GM23338 (cell line): ENCODE measurements around the gene DUSP9. TPM values are rescaled to one million over a fixed set of nuclear protein-coding genes. Genes with fewer than 3 reads are reported as not detected.

Experiments
- ATAC-seq: fragments of 200-7000 bp; cut with Tn5 transposase; 3 replicates; pipeline ENCODE4 v1.9.1; 2020
- DNase-seq: peaks from one replicate; pipeline ENCODE4 v3.0.0-alpha.2; 2015; ENCODE audit warnings: low spot score
- H2AFZ ChIP-seq: fragments of 200-600 bp; sonication (generic); 2 replicates; pipeline ENCODE4 v1.8.0; 2016; ENCODE audit warnings: antibody characterized with exemption, mild to moderate bottlenecking, moderate library complexity
- H3F3A ChIP-seq: fragments of 200-600 bp; sonication (generic); replicated peaks from 2 replicates; pipeline ENCODE4 v1.8.0; 2017; ENCODE audit warnings: antibody characterized with exemption, mixed run types, low read depth
- H3K27ac ChIP-seq: fragments of 200-600 bp; sonication (generic); 2 replicates; pipeline ENCODE4 v1.6.1; 2016; ENCODE audit warnings: low read depth
- H3K27me3 ChIP-seq: fragments of 200-600 bp; sonication (generic); 2 replicates; pipeline ENCODE4 v1.8.0; 2016; ENCODE audit warnings: mild to moderate bottlenecking, mixed run types, moderate library complexity; ENCODE audit not compliant: insufficient read depth
- H3K36me3 ChIP-seq: fragments of 200-600 bp; sonication (generic); 2 replicates; pipeline ENCODE4 v1.8.0; 2016; ENCODE audit warnings: mild to moderate bottlenecking; ENCODE audit not compliant: insufficient read depth
- H3K4me1 ChIP-seq: fragments of 200-600 bp; sonication (generic); 2 replicates; pipeline ENCODE4 v1.8.0; 2016; ENCODE audit warnings: mild to moderate bottlenecking, moderate library complexity; ENCODE audit not compliant: insufficient read depth
- H3K4me2 ChIP-seq: fragments of 200-600 bp; sonication (generic); 2 replicates; pipeline ENCODE4 v1.7.1; 2017; ENCODE audit warnings: mixed run types
- H3K4me3 ChIP-seq: fragments of 200-600 bp; sonication (generic); 2 replicates; pipeline ENCODE4 v1.6.1; 2016; ENCODE audit warnings: mixed run types
- H3K79me2 ChIP-seq: fragments of 200-600 bp; sonication (generic); replicated peaks from 2 replicates; pipeline ENCODE4 v1.8.0; 2017; ENCODE audit warnings: mild to moderate bottlenecking; ENCODE audit not compliant: insufficient read depth
- H3K9me2 ChIP-seq: fragments of 200-600 bp; sonication (generic); 2 replicates; pipeline ENCODE4 v1.8.0; 2017; ENCODE audit not compliant: insufficient read depth
- H4K20me1 ChIP-seq: fragments of 200-600 bp; sonication (generic); replicated peaks from 2 replicates; pipeline ENCODE4 v1.8.0; 2017; ENCODE audit warnings: mild to moderate bottlenecking; ENCODE audit not compliant: insufficient read depth
- H3K27ac Mint-ChIP-seq: 2 replicates; pipeline ENCODE4 v1.8.0; 2020; ENCODE audit warnings: inconsistent platforms, mild to moderate bottlenecking, moderate library complexity, mixed read lengths
- H3K27me3 Mint-ChIP-seq: 3 replicates; pipeline ENCODE4 v1.8.0; 2022; ENCODE audit warnings: low read depth, mild to moderate bottlenecking, moderate library complexity, mixed read lengths, inconsistent platforms; ENCODE audit not compliant: insufficient read depth, poor library complexity
- H3K36me3 Mint-ChIP-seq: 3 replicates; pipeline ENCODE4 v1.8.0; 2021; ENCODE audit warnings: low read depth, mild to moderate bottlenecking, inconsistent platforms, moderate library complexity, mixed read lengths
- H3K4me1 Mint-ChIP-seq: 3 replicates; pipeline ENCODE4 v1.8.0; 2020; ENCODE audit warnings: mild to moderate bottlenecking, inconsistent platforms, mixed read lengths
- H3K4me3 Mint-ChIP-seq: 3 replicates; pipeline ENCODE4 v1.8.0; 2021; ENCODE audit warnings: moderate library complexity, mild to moderate bottlenecking, inconsistent platforms, mixed read lengths
- H3K9me3 Mint-ChIP-seq: 3 replicates; pipeline ENCODE4 v1.8.0; 2020; ENCODE audit warnings: moderate library complexity, mild to moderate bottlenecking, inconsistent platforms, mixed read lengths
- CREB1 ChIP-seq: fragments of 250-450 bp; sonication (Bioruptor Pico); IDR thresholded peaks from 2 replicates; pipeline ENCODE4 v1.5.0; 2020; ENCODE audit warnings: low read depth, mild to moderate bottlenecking, moderate library complexity
- EZH2 ChIP-seq: fragments of 200-600 bp; sonication (generic); IDR thresholded peaks from one replicate; pipeline ENCODE4 v1.8.0; 2017; ENCODE audit warnings: antibody characterized with exemption, mild to moderate bottlenecking, low read depth; ENCODE audit not compliant: unreplicated experiment
- EZH2phosphoT487 ChIP-seq: fragments of 200-600 bp; sonication (generic); IDR thresholded peaks from one replicate; pipeline ENCODE4 v1.8.1; 2018; ENCODE audit warnings: antibody characterized with exemption; ENCODE audit not compliant: unreplicated experiment
- JUNB ChIP-seq: IDR thresholded peaks from one replicate; pipeline ENCODE4 v1.6.1; 2016; ENCODE audit warnings: antibody characterized with exemption; ENCODE audit not compliant: unreplicated experiment
- NANOG ChIP-seq: IDR thresholded peaks from 2 replicates; pipeline ENCODE4 v1.6.1; 2016; ENCODE audit warnings: antibody characterized with exemption, borderline replicate concordance
- POLR2AphosphoS5 ChIP-seq: IDR thresholded peaks from 2 replicates; pipeline ENCODE4 v1.6.1; 2016; ENCODE audit warnings: antibody characterized with exemption, low read depth
- STAT1 ChIP-seq: IDR thresholded peaks from one replicate; pipeline ENCODE4 v1.6.1; 2016; ENCODE audit warnings: antibody characterized with exemption; ENCODE audit not compliant: unreplicated experiment
- ZNF114 ChIP-seq: fragments of 250-450 bp; sonication (Bioruptor Pico); IDR thresholded peaks from 2 replicates; pipeline ENCODE4 v1.5.0; 2020; ENCODE audit warnings: mild to moderate bottlenecking, moderate library complexity
- ZNF331 ChIP-seq: fragments of 250-450 bp; sonication (Bioruptor Pico); IDR thresholded peaks from 2 replicates; pipeline ENCODE4 v1.5.0; 2020; ENCODE audit warnings: low read depth, mild to moderate bottlenecking, moderate library complexity
- polyA plus RNA-seq: library from polyadenylated mRNA; unstranded; fragments of >200 nt; fragmentation: Nextera tagmentation; extraction: Ambion mirVana; gene quantifications from 2 replicates; pipeline ENCODE4 v1.2.1, GENCODE V29; 2016
- total RNA-seq: library from RNA; depleted of rRNA; stranded (reverse); fragments of >200 nt; shearing (Covaris generic); gene quantifications from 2 replicates; pipeline ENCODE4 v1.2.3, GENCODE V29; 2014
- TF ChIP-seq, protein P1 (sequence below): fragments of 250-450 bp; sonication (Bioruptor Pico); IDR thresholded peaks from 2 replicates; pipeline ENCODE4 v1.5.0; 2020; ENCODE audit warnings: mild to moderate bottlenecking, moderate library complexity
- TF ChIP-seq, protein P2 (sequence below): IDR thresholded peaks from 2 replicates; pipeline ENCODE4 v1.6.1; 2016; ENCODE audit warnings: antibody characterized with exemption
- TF ChIP-seq, protein P3 (sequence below): IDR thresholded peaks from one replicate; pipeline ENCODE4 v1.6.1; 2018; ENCODE audit warnings: antibody characterized with exemption; ENCODE audit not compliant: unreplicated experiment
- TF ChIP-seq, protein P4 (sequence below), 2 experiments: fragments of 200-600 bp in 1 of 2; sonication (generic) in 1 of 2; conservative IDR thresholded peaks; 2 replicates each; pipeline versions ENCODE4 v1.5.1 to v1.6.1; 2016 to 2017; ENCODE audit warnings: antibody characterized with exemption in 2 of 2, low read depth in 2 of 2, mild to moderate bottlenecking in 2 of 2, moderate library complexity in 1 of 2

The DUSP9 gene
- total and polyA plus RNA-seq, 2 experiments from 2014 or later = 0.71 to 3.9 TPM

DNA sequence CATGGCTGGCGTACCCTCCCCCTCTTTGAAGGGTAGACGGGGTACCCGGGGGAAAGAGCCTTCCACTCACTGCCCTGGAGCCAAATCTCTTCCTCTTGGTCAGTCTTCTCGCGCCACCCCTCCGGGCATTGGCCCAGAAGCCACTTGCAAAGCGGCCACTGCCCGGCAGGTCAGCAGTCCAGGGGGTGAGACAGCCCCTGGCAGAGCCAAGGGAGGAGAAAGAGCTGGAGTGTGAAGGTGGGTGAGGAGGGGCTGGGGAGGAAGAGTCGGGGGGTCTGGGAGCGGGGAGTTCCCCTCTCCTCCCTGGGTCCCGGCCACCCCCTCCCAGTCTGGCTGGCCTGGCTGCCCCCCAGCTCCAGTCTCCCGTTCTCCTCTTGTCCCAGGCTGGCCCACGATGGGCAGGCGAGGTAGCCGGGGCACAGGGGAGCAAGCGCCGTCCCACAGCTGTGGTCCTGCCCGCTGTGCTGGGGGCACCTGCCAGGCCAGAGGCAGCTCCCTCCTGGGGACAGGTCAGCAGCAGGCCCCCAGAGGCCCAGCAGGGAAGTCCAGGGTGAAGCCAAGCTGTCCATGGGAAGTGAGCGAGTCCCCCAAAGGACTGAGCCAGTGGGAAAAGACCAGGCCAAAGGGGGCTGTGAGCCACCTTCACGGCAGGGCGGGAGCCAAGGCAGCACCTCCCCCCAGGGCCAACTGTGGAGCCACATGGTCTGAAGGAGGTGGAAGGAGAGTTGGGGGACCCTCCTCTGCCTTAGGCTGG, 21.6 kb upstream of the DUSP9 start:
- no peak for ATAC-seq
- DNase-seq = no peak
- no peaks in the 10 kb centered on the region for H3K9me3 Mint-ChIP-seq
- Histone ChIP-seq H3K9me2 (no peaks in the 10 kb centered on the region), H2AFZ (no peak overlapping the region), H3K79me2 (no peaks in the 10 kb centered on the region), H3F3A (no peaks in the 10 kb centered on the region), H3K4me2 (no peak overlapping the region), H4K20me1 (no peaks in the 10 kb centered on the region), H3K4me1 (no peaks in the 10 kb centered on the region), H3K36me3 (no peaks in the 10 kb centered on the region), H3K27me3 (no peaks in the 10 kb centered on the region), H3K4me3 (no peak overlapping the region), H3K27ac (no peak overlapping the region)
- no peak overlapping the region for H3K4me3 Mint-ChIP-seq
- peaks cover 2% of the 10 kb centered on the region; the same call in 1 of the 3 replicates for H3K4me1 Mint-ChIP-seq
- peaks cover 3% of the 10 kb centered on the region for H3K27me3 Mint-ChIP-seq
- no peaks in the 10 kb centered on the region for H3K36me3 Mint-ChIP-seq
- no peak overlapping the region for H3K27ac Mint-ChIP-seq
- TF ChIP-seq EZH2phosphoT487 (no peak), STAT1 (no peak), JUNB (no peak), POLR2AphosphoS5 (no peak), ZNF331 (no peak), CREB1 (CRISPR knock-in tag) (no peak), NANOG (no peak), ZNF114 (no peak), EZH2 (no peak)
- TF ChIP-seq, protein P1, sequence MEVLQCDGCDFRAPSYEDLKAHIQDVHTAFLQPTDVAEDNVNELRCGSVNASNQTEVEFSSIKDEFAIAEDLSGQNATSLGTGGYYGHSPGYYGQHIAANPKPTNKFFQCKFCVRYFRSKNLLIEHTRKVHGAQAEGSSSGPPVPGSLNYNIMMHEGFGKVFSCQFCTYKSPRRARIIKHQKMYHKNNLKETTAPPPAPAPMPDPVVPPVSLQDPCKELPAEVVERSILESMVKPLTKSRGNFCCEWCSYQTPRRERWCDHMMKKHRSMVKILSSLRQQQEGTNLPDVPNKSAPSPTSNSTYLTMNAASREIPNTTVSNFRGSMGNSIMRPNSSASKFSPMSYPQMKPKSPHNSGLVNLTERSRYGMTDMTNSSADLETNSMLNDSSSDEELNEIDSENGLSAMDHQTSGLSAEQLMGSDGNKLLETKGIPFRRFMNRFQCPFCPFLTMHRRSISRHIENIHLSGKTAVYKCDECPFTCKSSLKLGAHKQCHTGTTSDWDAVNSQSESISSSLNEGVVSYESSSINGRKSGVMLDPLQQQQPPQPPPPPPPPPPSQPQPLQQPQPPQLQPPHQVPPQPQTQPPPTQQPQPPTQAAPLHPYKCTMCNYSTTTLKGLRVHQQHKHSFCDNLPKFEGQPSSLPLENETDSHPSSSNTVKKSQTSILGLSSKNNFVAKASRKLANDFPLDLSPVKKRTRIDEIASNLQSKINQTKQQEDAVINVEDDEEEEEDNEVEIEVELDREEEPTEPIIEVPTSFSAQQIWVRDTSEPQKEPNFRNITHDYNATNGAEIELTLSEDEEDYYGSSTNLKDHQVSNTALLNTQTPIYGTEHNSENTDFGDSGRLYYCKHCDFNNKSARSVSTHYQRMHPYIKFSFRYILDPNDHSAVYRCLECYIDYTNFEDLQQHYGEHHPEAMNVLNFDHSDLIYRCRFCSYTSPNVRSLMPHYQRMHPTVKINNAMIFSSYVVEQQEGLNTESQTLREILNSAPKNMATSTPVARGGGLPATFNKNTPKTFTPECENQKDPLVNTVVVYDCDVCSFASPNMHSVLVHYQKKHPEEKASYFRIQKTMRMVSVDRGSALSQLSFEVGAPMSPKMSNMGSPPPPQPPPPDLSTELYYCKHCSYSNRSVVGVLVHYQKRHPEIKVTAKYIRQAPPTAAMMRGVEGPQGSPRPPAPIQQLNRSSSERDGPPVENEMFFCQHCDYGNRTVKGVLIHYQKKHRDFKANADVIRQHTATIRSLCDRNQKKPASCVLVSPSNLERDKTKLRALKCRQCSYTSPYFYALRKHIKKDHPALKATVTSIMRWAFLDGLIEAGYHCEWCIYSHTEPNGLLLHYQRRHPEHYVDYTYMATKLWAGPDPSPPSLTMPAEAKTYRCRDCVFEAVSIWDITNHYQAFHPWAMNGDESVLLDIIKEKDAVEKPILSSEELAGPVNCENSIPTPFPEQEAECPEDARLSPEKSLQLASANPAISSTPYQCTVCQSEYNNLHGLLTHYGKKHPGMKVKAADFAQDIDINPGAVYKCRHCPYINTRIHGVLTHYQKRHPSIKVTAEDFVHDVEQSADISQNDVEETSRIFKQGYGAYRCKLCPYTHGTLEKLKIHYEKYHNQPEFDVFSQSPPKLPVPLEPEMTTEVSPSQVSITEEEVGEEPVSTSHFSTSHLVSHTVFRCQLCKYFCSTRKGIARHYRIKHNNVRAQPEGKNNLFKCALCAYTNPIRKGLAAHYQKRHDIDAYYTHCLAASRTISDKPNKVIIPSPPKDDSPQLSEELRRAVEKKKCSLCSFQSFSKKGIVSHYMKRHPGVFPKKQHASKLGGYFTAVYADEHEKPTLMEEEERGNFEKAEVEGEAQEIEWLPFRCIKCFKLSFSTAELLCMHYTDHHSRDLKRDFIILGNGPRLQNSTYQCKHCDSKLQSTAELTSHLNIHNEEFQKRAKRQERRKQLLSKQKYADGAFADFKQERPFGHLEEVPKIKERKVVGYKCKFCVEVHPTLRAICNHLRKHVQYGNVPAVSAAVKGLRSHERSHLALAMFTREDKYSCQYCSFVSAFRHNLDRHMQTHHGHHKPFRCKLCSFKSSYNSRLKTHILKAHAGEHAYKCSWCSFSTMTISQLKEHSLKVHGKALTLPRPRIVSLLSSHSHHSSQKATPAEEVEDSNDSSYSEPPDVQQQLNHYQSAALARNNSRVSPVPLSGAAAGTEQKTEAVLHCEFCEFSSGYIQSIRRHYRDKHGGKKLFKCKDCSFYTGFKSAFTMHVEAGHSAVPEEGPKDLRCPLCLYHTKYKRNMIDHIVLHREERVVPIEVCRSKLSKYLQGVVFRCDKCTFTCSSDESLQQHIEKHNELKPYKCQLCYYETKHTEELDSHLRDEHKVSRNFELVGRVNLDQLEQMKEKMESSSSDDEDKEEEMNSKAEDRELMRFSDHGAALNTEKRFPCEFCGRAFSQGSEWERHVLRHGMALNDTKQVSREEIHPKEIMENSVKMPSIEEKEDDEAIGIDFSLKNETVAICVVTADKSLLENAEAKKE (CRISPR knock-in tag) = no peak
- TF ChIP-seq, protein P2, sequence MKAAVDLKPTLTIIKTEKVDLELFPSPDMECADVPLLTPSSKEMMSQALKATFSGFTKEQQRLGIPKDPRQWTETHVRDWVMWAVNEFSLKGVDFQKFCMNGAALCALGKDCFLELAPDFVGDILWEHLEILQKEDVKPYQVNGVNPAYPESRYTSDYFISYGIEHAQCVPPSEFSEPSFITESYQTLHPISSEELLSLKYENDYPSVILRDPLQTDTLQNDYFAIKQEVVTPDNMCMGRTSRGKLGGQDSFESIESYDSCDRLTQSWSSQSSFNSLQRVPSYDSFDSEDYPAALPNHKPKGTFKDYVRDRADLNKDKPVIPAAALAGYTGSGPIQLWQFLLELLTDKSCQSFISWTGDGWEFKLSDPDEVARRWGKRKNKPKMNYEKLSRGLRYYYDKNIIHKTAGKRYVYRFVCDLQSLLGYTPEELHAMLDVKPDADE = no peak
- TF ChIP-seq, protein P3, sequence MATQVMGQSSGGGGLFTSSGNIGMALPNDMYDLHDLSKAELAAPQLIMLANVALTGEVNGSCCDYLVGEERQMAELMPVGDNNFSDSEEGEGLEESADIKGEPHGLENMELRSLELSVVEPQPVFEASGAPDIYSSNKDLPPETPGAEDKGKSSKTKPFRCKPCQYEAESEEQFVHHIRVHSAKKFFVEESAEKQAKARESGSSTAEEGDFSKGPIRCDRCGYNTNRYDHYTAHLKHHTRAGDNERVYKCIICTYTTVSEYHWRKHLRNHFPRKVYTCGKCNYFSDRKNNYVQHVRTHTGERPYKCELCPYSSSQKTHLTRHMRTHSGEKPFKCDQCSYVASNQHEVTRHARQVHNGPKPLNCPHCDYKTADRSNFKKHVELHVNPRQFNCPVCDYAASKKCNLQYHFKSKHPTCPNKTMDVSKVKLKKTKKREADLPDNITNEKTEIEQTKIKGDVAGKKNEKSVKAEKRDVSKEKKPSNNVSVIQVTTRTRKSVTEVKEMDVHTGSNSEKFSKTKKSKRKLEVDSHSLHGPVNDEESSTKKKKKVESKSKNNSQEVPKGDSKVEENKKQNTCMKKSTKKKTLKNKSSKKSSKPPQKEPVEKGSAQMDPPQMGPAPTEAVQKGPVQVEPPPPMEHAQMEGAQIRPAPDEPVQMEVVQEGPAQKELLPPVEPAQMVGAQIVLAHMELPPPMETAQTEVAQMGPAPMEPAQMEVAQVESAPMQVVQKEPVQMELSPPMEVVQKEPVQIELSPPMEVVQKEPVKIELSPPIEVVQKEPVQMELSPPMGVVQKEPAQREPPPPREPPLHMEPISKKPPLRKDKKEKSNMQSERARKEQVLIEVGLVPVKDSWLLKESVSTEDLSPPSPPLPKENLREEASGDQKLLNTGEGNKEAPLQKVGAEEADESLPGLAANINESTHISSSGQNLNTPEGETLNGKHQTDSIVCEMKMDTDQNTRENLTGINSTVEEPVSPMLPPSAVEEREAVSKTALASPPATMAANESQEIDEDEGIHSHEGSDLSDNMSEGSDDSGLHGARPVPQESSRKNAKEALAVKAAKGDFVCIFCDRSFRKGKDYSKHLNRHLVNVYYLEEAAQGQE = no peak
- TF ChIP-seq, protein P4, sequence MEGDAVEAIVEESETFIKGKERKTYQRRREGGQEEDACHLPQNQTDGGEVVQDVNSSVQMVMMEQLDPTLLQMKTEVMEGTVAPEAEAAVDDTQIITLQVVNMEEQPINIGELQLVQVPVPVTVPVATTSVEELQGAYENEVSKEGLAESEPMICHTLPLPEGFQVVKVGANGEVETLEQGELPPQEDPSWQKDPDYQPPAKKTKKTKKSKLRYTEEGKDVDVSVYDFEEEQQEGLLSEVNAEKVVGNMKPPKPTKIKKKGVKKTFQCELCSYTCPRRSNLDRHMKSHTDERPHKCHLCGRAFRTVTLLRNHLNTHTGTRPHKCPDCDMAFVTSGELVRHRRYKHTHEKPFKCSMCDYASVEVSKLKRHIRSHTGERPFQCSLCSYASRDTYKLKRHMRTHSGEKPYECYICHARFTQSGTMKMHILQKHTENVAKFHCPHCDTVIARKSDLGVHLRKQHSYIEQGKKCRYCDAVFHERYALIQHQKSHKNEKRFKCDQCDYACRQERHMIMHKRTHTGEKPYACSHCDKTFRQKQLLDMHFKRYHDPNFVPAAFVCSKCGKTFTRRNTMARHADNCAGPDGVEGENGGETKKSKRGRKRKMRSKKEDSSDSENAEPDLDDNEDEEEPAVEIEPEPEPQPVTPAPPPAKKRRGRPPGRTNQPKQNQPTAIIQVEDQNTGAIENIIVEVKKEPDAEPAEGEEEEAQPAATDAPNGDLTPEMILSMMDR (conservative IDR thresholded peaks at IDR 0.05; ENCODE audit: low read depth in 2 of 2) = no peak
